Measurements from ENCODE around the gene SLC6A4. TPM values are rescaled to one million over a fixed set of nuclear protein-coding genes. Genes with fewer than 3 reads are reported as not detected.

SLC6A4 gene
- total and polyA plus RNA-seq, 2 donors (not counting 3 experiments of a cell fraction or from before 2014, with no cell fraction given): 0.25 TPM; not detected in 1

DNA sequence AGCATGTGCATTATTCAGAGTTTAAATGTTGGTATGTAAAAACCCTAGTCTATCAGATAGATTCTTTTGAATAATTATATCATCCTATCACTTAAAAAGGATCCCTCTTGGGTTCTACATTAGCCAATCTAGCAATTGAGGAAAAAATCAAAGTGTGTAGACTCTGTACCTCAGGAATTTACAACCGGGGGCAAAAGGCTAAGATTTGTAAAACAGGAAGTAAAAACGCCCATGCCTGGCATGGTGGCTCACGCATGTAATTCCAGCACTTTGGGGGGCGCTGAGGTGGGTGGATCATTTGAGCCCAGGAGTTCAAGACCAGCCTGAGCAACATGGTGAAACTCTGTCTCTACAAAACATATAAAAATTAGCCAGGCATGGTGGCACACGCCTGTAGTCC is 58.6 kb downstream of the SLC6A4 start:
- ChIA-PET POLR2A (no interaction called here), CTCF (no interaction called here)
- no peak overlapping the region for H3K9ac ChIP-seq (replicated peaks; ENCODE audit: extremely low read depth, insufficient read depth, low read length)
- H3K4me2 ChIP-seq (ENCODE audit: insufficient read depth, low read length): no peak overlapping the region
- H4K20me1 ChIP-seq (replicated peaks; ENCODE audit: control insufficient read depth, extremely low read depth, insufficient read depth, low read length): no peaks in the 10 kb centered on the region
- no peak overlapping the region for H3K27ac ChIP-seq (ENCODE audit: insufficient read depth, low read depth, low read length)
- H3K4me1 ChIP-seq (ENCODE audit: control insufficient read depth, extremely low read depth, insufficient read depth, low read length): no peaks in the 10 kb centered on the region
- dilution Hi-C loops (cut with MboI; ENCODE audit: extremely low pct_ligation_motif_present, low sequenced_read_pairs): no loop called here
- no peaks in the 10 kb centered on the region for H3K9me3 ChIP-seq (replicated peaks; ENCODE audit: control insufficient read depth, insufficient read depth, low read length)
- no TSS peak for BruUV-seq (replicated peaks)
- H3K4me3 ChIP-seq (replicated peaks in 1 of 3; ENCODE audit: insufficient read depth in 1 of 3, low read depth in 1 of 3, low read length in 3 of 3): no peak overlapping the region
- FAIRE-seq: no peak
- intact Hi-C loops (cut with micrococcal nuclease): no loop called here
- H3K36me3 ChIP-seq (ENCODE audit: control insufficient read depth in 2 of 2, extremely low read depth in 1 of 2, insufficient read depth in 2 of 2, low read length in 2 of 2): peaks cover 5 to 12% of the 10 kb centered on the region in 2 experiments
- TF ChIP-seq, protein P1, sequence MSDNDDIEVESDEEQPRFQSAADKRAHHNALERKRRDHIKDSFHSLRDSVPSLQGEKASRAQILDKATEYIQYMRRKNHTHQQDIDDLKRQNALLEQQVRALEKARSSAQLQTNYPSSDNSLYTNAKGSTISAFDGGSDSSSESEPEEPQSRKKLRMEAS (IDR thresholded peaks at IDR 0.05; ENCODE audit: insufficient read depth, insufficient read length): no peak
- TF ChIP-seq, protein P2, sequence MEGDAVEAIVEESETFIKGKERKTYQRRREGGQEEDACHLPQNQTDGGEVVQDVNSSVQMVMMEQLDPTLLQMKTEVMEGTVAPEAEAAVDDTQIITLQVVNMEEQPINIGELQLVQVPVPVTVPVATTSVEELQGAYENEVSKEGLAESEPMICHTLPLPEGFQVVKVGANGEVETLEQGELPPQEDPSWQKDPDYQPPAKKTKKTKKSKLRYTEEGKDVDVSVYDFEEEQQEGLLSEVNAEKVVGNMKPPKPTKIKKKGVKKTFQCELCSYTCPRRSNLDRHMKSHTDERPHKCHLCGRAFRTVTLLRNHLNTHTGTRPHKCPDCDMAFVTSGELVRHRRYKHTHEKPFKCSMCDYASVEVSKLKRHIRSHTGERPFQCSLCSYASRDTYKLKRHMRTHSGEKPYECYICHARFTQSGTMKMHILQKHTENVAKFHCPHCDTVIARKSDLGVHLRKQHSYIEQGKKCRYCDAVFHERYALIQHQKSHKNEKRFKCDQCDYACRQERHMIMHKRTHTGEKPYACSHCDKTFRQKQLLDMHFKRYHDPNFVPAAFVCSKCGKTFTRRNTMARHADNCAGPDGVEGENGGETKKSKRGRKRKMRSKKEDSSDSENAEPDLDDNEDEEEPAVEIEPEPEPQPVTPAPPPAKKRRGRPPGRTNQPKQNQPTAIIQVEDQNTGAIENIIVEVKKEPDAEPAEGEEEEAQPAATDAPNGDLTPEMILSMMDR (IDR thresholded peaks at IDR 0.05; ENCODE audit: extremely low read depth in 1 of 2, insufficient read depth in 1 of 2, low read depth in 1 of 2, low read length in 2 of 2): no peak
- TF ChIP-seq POLR2A (IDR thresholded peaks at IDR 0.05; ENCODE audit: low read depth, low read length) (no peak), MYC (IDR thresholded peaks at IDR 0.05; ENCODE audit: low read depth, low read length) (no peak), EZH2 (IDR thresholded peaks at IDR 0.05; ENCODE audit: borderline replicate concordance, low read depth, low read length, severe bottlenecking) (no peak), POLR2AphosphoS5 (IDR thresholded peaks at IDR 0.05; ENCODE audit: insufficient read depth, low read depth, low read length) (no peak), JUN (IDR thresholded peaks at IDR 0.05; ENCODE audit: borderline replicate concordance, insufficient read depth, insufficient read length, low read depth) (no peak), GATA2 (IDR thresholded peaks at IDR 0.05; ENCODE audit: insufficient read depth, insufficient read length, low read depth, low read length) (no peak), FOS (IDR thresholded peaks at IDR 0.05; ENCODE audit: borderline replicate concordance, insufficient read depth, low read length) (no peak)
- H3K79me2 ChIP-seq (ENCODE audit: control insufficient read depth, insufficient read depth, low read length): no peaks in the 10 kb centered on the region
- H2AFZ ChIP-seq (ENCODE audit: low read depth, low read length): no peak overlapping the region
- no peaks in the 10 kb centered on the region for H3K9me1 ChIP-seq (replicated peaks; ENCODE audit: control insufficient read depth, extremely low read depth, insufficient read depth, low read length)
- no peak for DNase-seq (ENCODE audit: low read depth, low spot score)
- no peaks in the 10 kb centered on the region for H3K27me3 ChIP-seq (ENCODE audit: control insufficient read depth in 2 of 2, insufficient read depth in 2 of 2, low read length in 2 of 2)
